GM19025 (cell line): ENCODE measurements around the gene RPS24.

Experiments
- ATAC-seq: cut with Tn5 transposase; IDR thresholded peaks from one replicate; pipeline ENCODE4 v1.9.1; 2021; ENCODE audit warnings: mild to moderate bottlenecking, low read depth, moderate library complexity; ENCODE audit not compliant: unreplicated experiment

The RPS24 gene

DNA sequence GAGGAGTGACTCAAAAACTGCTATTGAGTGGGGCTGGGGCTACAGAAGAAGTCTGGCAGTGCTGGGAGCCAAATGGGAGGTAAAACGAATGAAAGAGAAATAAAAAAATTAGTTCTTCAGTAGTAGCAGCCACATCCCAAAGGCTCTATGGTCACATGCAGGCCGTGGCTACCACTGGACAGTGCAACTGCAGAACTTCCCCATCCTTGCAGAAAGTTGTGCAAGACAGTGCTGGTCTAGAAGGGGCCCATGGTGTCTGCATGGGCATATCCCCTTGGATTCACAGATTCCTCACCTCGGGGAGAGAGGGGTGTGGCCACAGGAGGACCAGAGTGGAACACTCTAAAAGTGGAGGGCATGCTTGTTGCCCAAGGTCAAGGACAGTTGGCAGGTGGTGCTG lies 47.6 kb downstream of the RPS24 start:
- ATAC-seq = no peak

DNA sequence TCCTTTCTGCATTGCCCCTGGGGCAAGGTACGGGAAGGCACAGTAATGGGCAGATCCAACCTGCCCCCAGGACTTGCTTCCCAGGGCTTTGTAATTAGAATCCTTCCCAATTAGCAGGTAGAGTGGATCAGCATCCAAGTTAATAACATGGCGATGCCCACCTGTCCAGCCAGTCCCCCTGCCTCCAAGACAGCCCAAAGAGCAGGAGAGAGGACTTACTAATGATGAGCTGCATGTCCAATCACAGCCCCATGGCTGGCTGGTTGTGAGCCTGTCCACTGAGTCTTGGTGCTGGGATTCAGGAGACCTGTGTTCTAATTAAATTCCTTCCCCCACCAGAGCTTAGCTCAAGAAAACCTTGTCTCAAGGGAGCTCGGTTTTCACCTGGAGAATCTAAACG lies 49.0 kb downstream of the RPS24 start:
- no peak for ATAC-seq
